ENCODE data around the gene RASD1.
"Not testable (repeated sequence)": the region's sequence is repeated elsewhere in the genome, so short reads cannot be mapped to it uniquely, and the experiment has no call there.

Gene RASD1

DNA sequence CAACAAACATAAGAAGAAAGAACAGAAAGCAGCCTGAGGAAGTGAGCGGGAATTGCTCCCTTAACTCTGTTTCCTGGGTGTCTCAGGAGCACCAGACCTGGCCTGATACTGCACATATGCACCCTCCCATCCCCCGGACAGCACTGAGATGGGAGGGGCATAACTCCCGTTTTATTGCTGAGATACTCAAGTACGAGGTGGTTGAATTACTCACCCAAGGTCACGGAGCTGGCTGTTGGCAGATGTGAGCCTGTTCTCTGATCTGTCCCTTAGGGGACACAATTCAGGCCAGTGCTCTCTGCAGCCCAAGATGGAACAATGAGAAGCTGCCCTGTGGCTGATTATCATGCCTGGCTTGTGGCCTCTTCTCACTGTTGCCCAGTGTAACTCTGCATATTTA is 28.5 kb downstream of the RASD1 start:
- no peak for DNase-seq

DNA sequence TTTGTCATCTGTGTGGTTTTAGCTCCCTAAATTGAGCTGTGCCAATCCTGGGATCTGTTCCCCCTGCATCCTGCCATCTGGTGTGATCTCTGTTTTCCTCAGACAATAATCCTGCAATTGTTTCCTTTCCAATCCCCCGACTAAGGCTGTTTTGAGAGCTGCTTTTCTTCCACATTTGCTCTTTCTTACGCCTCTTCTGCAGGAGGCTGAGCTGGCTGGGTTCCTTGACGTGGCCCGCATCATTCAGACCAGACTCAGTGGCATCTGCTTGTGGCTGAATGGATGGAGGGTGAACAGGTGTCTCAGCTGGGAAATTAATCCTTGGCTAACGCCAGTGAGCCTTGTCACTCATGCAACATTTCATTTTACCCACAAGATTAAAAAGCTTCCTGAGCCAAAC is 29.2 kb downstream of the RASD1 start:
- DNase-seq: no peak

DNA sequence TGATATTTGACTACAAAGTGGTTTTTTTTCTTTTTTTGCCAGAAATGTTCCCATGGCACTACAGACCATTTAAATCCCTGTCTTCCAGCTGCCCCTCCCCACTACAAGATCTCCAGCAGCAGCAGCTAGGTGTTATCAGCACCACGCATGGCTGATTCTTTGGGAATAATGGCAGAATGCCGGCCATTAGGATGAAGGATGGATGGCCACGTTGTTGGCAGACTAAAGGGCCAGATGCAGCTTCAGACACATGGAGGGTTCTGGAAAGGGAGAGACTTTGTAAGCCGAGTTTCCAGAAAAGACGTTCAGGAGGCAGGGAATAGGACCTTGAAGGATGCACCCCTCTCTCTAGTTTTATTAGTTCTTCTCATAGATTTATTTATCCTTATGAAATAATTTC is 29.7 kb downstream of the RASD1 start:
- no peak for DNase-seq

DNA sequence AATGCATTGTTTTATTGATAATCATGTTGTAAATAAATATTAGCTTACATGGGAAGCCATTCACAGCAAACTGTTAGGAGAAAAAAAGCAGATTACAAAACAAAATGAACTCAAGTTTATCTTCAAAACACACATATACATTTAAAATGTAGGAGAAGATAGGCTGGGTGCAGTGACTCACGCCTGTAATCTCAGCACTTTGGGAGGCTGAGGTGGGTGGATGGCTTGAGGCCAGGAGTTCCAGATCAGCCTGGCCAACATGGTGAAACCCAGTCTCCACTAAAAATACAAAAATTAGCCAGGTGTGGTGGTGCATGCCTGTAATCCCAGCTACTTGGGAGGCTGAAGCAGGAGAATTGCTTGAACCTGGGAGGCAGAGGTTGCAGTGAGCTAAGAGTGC is 30.3 kb downstream of the RASD1 start:
- not testable (repeated sequence) for DNase-seq

DNA sequence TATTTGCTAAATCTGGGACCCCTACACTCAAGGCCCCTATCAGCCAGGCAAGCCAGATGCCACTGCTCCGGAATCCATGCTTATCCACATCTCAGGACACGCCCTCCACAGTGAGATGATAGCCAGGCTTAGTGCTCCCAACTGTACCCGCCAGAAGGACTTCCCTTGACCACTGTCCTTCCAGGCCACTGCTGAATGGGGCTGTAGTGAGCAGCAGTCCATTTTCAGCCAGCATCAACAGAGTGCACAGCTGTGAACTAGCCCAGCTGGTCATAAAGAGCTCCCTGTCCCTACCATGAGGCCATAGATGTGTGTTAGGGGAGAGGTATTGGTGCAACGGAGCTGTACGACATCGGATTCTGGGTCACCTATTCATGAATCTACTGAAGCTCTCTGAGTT is 32.4 kb downstream of the RASD1 start:
- no peak for DNase-seq

DNA sequence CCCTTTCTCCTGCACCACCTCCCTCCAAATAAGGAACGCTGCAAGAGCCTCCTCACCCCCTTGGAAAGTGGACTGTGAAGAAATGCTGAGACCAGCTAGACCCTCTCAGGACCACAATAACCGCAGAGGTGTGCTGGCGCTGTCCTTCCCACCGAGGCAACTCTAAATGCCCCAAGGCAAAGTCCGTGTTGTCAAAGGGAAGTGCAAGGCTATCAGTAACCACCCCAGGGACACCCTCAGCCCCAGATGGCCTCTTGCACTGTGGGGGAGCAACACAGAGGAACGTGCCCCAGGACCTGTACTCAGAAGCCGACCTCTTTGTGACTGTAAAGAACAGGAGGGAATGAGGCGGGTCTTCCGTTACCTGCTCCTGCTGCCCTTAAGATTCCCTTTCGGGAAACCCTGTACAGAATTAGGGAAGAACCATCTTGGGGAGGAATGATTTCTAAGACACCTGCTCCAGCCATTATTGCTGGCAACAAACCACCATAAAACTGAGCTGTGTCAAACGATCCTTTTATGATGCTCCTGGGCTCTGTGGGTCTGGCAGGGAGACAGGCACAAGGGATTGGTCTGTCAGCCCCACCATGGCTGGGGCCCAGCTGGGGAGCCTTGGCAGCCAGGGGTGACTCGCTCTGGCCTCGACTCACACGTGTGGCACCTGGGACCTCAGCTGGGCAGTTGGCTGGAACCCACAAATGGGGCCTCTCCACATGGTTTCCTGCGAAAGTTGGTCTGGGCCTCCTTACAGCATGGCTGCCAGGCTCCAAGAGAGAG is 34.0 kb downstream of the RASD1 start:
- no peak for DNase-seq

DNA sequence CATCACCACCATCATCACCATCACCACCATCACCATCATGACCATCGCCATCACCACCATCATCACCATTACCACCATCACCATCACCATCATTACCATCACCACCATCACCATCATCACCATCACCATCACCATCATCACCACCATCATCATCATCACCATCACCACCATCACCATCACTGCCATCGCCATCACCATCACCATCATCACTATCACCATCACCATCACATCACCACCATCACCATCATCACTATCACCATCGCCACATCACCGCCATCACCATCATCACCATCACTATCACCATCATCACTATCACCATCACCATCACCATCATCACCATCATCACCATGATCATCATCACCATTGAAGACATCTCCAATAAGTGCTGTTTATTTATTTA is 36.2 kb downstream of the RASD1 start:
- no peak for DNase-seq

DNA sequence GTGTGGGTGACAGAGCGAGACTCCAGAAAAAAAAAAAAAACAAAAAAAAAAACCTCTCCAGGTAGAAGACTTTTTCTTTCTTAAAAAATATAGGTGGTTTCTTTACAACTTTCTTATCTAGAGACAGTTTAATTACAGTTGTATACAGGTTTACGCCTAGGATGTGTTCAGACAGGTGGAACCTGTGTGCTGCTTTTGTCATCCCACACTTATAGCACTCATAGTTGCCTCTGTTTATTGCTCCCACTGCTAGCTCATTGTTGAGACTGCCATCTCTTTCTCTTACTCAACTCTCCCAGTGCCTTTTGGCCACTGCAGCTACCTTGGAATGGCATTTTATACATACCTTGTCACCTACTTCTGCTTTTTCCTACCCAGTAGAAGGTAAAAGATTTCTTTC is 38.5 kb downstream of the RASD1 start:
- DNase-seq: no peak

DNA sequence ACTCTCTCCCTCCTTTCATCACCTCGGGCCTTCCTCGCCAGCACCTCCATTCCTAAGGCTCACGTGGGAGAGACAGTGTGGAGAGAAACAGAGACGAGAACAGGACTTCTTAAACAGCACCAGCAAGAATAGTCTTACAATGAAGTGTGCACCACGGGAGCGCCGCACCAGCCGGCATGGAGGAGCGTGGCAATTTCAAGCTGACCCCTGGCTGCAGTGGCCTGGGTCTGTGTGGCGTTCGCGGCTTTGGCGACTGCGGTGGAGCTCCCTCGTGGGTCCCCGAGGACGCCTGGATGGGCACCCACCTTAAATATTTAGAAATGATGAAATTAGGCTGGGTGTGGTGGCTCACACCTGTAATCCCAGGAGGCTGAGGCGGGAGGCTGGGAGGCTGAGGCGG is 39.9 kb downstream of the RASD1 start:
- DNase-seq: no peak

DNA sequence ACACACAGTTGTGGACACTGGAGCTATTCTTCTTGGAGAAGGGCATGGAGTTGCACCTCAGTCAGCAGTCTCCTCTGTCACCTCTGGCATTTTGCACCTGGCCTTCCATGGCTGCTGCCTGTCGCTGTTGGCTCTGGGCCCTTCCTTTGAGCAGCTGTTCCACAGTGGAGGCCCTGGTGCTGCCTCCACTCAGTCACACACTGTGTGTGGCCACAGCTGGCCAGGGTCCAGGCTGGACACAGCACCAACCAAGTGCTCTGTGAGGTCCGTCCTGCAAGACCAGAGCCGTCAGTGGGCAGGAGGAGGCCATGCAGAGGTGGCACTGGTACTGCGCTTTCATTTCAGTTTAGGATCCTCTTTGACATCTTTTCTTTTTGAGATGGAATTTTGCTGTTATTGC is 41.0 kb downstream of the RASD1 start:
- DNase-seq: no peak

DNA sequence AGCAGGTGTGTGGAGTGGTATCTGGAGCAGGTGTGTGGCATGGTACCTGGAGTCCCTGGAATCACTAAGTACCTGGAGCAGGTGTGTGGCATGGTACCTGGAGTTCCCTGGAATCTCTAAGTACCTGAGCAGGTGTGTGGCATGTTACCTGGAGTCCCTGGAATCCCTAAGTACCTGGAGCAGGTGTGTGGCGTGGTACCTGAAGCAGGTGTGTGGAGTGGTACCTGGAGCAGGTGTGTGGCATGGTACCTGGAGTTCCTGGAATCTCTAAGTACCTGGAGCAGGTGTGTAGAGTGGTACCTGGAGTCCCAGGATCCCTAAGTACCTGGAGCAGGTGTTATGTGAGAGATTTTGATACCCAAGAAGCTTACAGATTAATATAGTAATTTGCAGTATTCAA is 41.5 kb downstream of the RASD1 start:
- not testable (repeated sequence) for DNase-seq

DNA sequence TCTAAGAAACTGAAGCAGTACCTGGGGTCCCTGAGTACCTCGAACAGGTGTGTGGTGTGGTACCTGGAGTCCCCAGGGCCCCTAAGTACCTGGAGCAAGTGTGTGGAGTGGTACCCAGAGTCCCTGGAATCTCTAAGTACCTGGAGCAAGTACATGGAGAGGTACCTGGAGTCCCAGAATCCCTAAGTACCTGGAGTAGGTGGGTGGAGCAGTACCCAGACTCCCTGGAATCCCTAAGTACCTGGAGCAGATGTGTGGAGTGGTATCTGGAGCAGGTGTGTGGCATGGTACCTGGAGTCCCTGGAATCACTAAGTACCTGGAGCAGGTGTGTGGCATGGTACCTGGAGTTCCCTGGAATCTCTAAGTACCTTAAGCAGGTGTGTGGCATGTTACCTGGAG is 41.9 kb downstream of the RASD1 start:
- DNase-seq: no peak

DNA sequence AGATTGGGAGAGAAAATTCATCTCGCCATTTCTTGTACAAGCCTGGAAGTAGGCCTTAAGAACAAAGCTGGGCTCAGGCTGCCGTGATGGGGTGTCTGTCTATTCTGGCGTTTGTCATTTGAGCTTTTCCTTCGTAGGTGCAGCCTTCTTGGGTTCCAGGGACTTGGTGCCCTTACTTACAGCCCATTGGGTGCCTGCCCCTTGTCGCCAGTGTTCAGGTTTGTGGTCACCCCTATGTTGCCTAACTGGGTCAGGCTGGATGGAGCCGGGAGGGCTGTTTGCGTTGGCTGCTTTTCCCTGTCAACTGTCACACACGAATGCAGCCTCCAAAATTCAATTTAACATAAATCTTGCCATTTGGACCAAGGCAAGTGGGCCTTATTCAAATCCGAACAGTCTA is 43.1 kb downstream of the RASD1 start:
- DNase-seq: no peak

DNA sequence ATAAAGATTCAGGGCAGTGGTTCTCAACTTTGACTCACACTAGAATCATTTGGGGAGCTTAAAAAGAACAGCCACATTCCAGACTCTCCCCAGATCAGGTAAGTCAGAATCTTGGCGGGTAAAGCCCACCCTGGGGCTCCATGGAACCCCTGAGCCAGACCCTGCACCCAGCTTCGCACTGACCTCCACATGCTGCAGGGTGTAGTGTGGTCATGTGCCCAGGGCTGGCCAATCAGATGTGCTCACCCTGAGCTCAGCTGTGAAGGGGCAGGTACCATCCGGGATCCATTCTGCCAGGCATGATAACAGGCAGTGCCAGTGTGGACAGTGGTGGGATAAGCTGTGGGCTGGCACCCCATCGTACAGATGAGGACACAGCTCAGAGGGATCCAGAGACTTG is 47.5 kb downstream of the RASD1 start:
- no peak for DNase-seq

DNA sequence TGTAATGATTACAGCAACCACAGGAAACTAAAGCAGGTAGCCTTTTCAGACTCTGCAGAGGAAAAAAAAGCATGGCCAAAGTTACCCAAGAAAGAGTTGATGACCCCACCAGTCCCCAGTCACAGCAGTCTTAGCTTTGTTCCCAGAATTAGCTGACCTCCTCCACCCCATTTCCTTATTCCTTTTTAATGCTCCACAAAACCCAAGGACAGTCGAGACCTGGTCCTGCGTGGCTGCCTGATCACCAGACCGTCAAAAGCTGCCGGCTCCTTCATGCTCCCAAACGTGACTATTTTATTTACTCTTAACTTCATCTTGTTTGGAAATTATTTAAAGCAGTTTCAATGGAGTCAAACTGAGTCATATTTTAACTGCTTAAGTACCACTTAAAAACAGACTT is 48.1 kb downstream of the RASD1 start:
- no peak for DNase-seq

DNA sequence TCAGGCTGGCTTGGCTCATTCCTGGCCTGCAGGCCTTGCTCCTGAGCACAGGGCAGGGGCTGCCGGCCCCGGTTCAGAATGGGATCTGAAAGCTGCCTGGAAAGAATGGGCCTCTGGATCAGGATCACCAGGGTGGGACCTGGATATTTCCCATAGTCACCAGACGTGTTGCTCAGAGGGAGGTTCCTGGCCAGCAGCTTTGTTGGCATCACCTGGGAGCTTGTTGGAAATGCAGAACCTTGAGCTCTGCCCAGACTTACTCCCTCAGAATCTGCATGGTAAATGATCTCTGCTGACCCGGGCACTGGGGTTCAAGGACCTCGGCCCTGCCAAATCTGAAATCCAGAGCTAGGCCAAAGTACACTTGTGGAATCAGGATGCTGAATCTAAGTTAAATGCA is 48.9 kb downstream of the RASD1 start:
- no peak for DNase-seq

DNA sequence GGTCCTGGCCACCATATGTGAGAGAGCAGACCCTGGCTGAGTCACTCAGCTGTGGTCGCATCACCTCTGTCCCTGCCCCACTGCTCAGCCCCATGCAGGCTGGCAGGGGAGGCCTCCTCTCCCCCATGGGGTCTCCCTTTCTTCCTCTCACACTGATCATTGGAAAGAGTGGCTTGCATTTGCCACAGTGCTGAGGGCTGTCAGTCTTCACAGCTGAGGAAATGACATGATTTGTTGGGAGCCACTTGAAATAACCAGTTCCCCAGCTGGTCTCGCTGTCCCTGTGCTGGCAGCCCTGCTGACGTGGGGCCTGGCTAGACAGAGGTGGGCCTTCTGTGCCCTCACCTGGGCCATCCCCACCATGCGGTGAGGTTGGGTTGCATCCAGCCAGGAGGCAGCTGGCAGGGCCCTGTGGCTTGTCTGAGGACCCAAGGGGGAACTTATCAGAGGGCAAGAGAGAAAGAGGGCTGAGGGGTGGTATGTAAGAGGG is 49.5 kb downstream of the RASD1 start:
- DNase-seq: no peak

DNA sequence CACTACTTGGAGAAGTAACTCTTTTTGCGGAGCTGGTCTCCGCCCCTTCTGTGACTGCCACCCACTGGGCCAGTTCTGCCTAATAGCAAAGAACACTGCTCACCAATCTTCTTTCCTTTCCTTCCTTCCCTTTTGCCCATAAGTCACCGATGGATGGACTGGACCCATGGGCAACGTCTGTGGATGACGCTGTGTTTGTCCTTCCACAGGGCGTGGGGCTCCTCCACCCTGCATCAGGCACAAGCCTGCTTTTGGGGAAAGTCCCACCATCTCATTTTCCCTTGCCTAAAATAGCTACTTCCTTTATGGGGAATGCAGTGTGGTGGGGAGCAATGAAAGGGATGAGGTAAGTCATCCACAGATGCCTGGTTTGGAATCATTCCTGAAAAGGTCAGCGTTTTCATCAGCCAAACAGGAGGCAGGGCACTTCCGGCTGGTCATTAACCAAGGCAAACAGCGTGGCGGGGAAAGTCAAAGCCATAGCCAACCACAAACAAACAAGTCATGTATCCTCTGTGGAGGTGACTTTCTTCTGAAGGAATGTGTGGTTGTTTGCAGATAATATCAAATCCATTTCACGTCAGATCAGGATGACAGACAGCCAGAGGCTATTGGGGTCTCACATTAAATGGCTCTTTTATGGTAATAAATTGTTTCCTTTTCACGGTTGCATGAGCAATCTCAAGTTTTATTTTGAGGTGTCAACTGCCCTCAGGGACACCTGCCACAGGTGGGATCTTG is 50.1 kb downstream of the RASD1 start:
- DNase-seq: no peak

DNA sequence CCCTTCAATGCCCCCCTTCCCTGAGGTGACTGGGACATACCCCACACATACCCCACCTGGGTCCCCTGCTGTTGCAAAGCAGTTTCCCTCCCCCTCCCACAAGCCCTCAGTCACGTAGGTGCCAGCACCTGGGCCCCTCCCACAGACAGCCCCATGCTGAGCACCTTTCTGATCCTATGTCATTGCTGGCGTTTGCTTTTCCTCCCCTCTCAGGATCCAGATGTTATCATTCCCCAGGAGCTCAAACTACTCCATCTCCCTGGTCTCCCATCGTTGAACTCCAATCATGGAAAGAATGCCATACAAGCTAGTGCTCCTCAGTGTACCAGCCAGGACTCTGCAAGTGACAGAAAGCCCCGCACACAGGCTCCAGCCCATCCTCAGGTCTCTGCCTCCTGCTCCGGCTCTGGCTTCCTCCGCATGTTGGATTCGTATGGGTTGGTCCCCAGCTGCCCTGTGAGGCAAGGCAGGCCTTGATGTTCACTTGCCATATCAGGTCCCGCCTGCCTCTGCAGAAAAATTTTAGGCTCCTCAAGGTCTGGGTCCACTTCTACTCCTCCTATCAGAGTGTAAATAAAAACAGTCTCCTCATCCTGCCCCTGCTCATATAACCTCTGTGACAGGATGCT is 50.8 kb downstream of the RASD1 start:
- DNase-seq: no peak
